K562 (cell line): ENCODE measurements around the gene LRRC70. TPM values are rescaled to one million over a fixed set of nuclear protein-coding genes. Genes with fewer than 3 reads are reported as not detected.

Experiments used
- ATAC-seq: fragments of 200-7000 bp; cut with Tn5 transposase; 3 replicates; pipeline ENCODE4 v1.9.1; 2020; ENCODE audit warnings: moderate library complexity
- BruUV-seq: library from RNA; stranded (reverse); fragments of 400-500 nt; replicated peaks from 2 replicates; lab custom pipeline; 2021; lab: Mats Ljungman, UMichigan
- CTCF ChIA-PET: fragments of 300-600 bp; formaldehyde crosslinking; extraction: SDS; loops from one replicate; lab custom pipeline; 2021; ENCODE audit warnings: low intra/inter-chr PET ratio; lab: Yijun Ruan, JAX
- POLR2A ChIA-PET: fragments of 300-600, 350-650 bp; sonication (Branson Sonifier 250); formaldehyde crosslinking; extraction: SDS; loops from one replicate; lab custom pipeline; 2021; ENCODE audit warnings: antibody characterized with exemption, inconsistent platforms; lab: Yijun Ruan, JAX
- DNase-seq, 4 experiments: peaks; one replicate each; pipeline versions ENCODE4 v3.0.0 to v3.0.0-alpha.2; 2011 to 2018; ENCODE audit warnings: low spot score in 3 of 4, mixed read lengths in 3 of 4; ENCODE audit errors: extremely low read depth in 1 of 4
- FAIRE-seq: peaks from 2 replicates; lab custom pipeline; 2011; peaks lifted over from hg19 to GRCh38; lab: Jason Lieb, UNC
- H2AFZ ChIP-seq: 2 replicates; pipeline ENCODE4 v1.6.0; 2011; ENCODE audit warnings: low read depth, low read length, control low read depth, inconsistent platforms
- H3K27ac ChIP-seq: fragments of 200-600 bp; 3 replicates; pipeline ENCODE4 v1.8.0; 2011; ENCODE audit warnings: low read depth, mild to moderate bottlenecking, control low read depth, inconsistent platforms, low read length, moderate library complexity, mixed read lengths; ENCODE audit errors: extremely low read depth
- H3K27me3 ChIP-seq, 2 experiments: fragments of 300-600 bp in 1 of 2; 2 replicates in 1 of 2; 3 replicates in 1 of 2; pipeline versions ENCODE4 v1.6.0 to v1.8.0; 2011; ENCODE audit warnings: inconsistent platforms in 2 of 2, low read length in 2 of 2, mild to moderate bottlenecking in 1 of 2, mixed read lengths in 1 of 2, moderate library complexity in 1 of 2; ENCODE audit not compliant: control insufficient read depth in 2 of 2, insufficient read depth in 2 of 2
- H3K36me3 ChIP-seq: fragments of 300-600 bp; 3 replicates; pipeline ENCODE4 v1.8.0; 2011; ENCODE audit warnings: mild to moderate bottlenecking, low read length, inconsistent platforms; ENCODE audit not compliant: control insufficient read depth, insufficient read depth
- H3K4me1 ChIP-seq, 2 experiments: fragments of 200-600 bp in 1 of 2; replicated peaks in 1 of 2; 2 replicates in 1 of 2; 3 replicates in 1 of 2; pipeline versions ENCODE4 v1.5.1 to v1.8.0; 2011; ENCODE audit warnings: inconsistent platforms in 2 of 2, low read length in 2 of 2, mild to moderate bottlenecking in 1 of 2, mixed read lengths in 1 of 2, moderate library complexity in 1 of 2; ENCODE audit not compliant: control insufficient read depth in 2 of 2, insufficient read depth in 2 of 2
- H3K4me2 ChIP-seq: 2 replicates; pipeline ENCODE4 v1.6.1; 2011; ENCODE audit warnings: low read length, control low read depth, inconsistent platforms, mixed read lengths; ENCODE audit not compliant: insufficient read depth
- H3K4me3 ChIP-seq: fragments of 200-600 bp; sonication (generic), shearing (Covaris generic); 2 replicates; pipeline ENCODE4 v1.5.1; 2016; ENCODE audit warnings: control low read depth, inconsistent platforms
- H3K79me2 ChIP-seq: fragments of 200-600 bp; 3 replicates; pipeline ENCODE4 v1.8.0; 2011; ENCODE audit warnings: low read length, inconsistent platforms; ENCODE audit not compliant: control insufficient read depth, insufficient read depth
- H3K9ac ChIP-seq, 2 experiments: 2 replicates each; pipeline versions ENCODE4 v1.6.0 to v1.6.1; 2011; ENCODE audit warnings: low read depth in 2 of 2, low read length in 2 of 2, control low read depth in 1 of 2, inconsistent platforms in 1 of 2, mild to moderate bottlenecking in 1 of 2, mixed read lengths in 1 of 2; ENCODE audit not compliant: insufficient read depth in 1 of 2
- H3K9me1 ChIP-seq: one replicate; pipeline ENCODE4 v1.6.0; 2011; ENCODE audit warnings: inconsistent platforms, mild to moderate bottlenecking, low read length, moderate library complexity; ENCODE audit not compliant: control insufficient read depth, insufficient read depth
- H3K9me3 ChIP-seq: replicated peaks from 2 replicates; pipeline ENCODE4 v1.5.1; 2011; ENCODE audit warnings: low read depth, low read length, inconsistent platforms; ENCODE audit not compliant: control insufficient read depth, insufficient read depth
- H4K20me1 ChIP-seq: replicated peaks from 2 replicates; pipeline ENCODE4 v1.6.1; 2011; ENCODE audit warnings: low read length, inconsistent platforms, mixed read lengths; ENCODE audit not compliant: control insufficient read depth, insufficient read depth
- ETS1 ChIP-seq: conservative IDR thresholded peaks from 2 replicates; pipeline ENCODE4 v1.6.1; 2011; ENCODE audit warnings: low read depth, mild to moderate bottlenecking, low read length; ENCODE audit not compliant: control insufficient read depth
- FOXP4 ChIP-seq: sonication (generic); formaldehyde crosslinking; IDR thresholded peaks from 2 replicates; pipeline ENCODE4 v1.8.0; 2022; ENCODE audit warnings: mild to moderate bottlenecking, missing genetic modification reagents, borderline replicate concordance
- GABPB2 ChIP-seq: fragments of 250-450 bp; sonication (Bioruptor Pico); conservative IDR thresholded peaks from 2 replicates; pipeline ENCODE4 v1.5.1; 2021; ENCODE audit warnings: mild to moderate bottlenecking
- MIER1 ChIP-seq: fragments of 450-650 bp; IDR thresholded peaks from 2 replicates; pipeline ENCODE4 v1.6.1; 2016; ENCODE audit warnings: antibody characterized with exemption, mild to moderate bottlenecking, low read depth
- NBN ChIP-seq: fragments of 450-650 bp; IDR thresholded peaks from 2 replicates; pipeline ENCODE4 v1.6.1; 2016; ENCODE audit warnings: low read depth, mild to moderate bottlenecking
- PML ChIP-seq: IDR thresholded peaks from 2 replicates; pipeline ENCODE4 v1.6.1; 2012; ENCODE audit warnings: low read length, inconsistent platforms
- PTRF ChIP-seq: fragments of 450-650 bp; IDR thresholded peaks from 2 replicates; pipeline ENCODE4 v1.6.1; 2016; ENCODE audit warnings: mild to moderate bottlenecking, missing genetic modification characterization, missing compliant biosample characterization
- SMARCA5 ChIP-seq: fragments of 450-650 bp; IDR thresholded peaks from 2 replicates; pipeline ENCODE4 v1.6.1; 2016
- THAP12 ChIP-seq: fragments of 250-450 bp; sonication (Bioruptor Pico); IDR thresholded peaks from 2 replicates; pipeline ENCODE4 v1.9.0; 2021; ENCODE audit warnings: mild to moderate bottlenecking, inconsistent platforms
- ZNF23 ChIP-seq: fragments of 250-450 bp; sonication (Bioruptor Pico); IDR thresholded peaks from 2 replicates; pipeline ENCODE4 v1.4.0; 2020; ENCODE audit warnings: mild to moderate bottlenecking
- ZNF253 ChIP-seq: fragments of 250-450 bp; sonication (Bioruptor Pico); conservative IDR thresholded peaks from 2 replicates; pipeline ENCODE4 v1.6.1; 2021; ENCODE audit warnings: mild to moderate bottlenecking
- ZNF766 ChIP-seq: fragments of 200-800 bp; sonication (Bioruptor generic); conservative IDR thresholded peaks from 2 replicates; pipeline ENCODE4 v1.6.1; 2016; ENCODE audit warnings: missing genetic modification characterization, missing compliant biosample characterization
- ZNF785 ChIP-seq: fragments of 250-450 bp; sonication (Bioruptor Pico); IDR thresholded peaks from 2 replicates; pipeline ENCODE4 v1.4.0; 2020; ENCODE audit warnings: mild to moderate bottlenecking
- WGBS: fragments of 100-300 bp; shearing (Covaris generic); methylation state at CpG from one replicate; pipeline ENCODE4 v1.1.6; 2016; ENCODE audit warnings: low coverage, mixed read lengths; ENCODE audit not compliant: insufficient coverage; ENCODE audit errors: missing lambda C conversion rate; 5-methylcytosine and 5-hydroxymethylcytosine counted together
- in situ Hi-C: fragments of 300-500 bp; cut with MboI; formaldehyde crosslinking; loops from 4 replicates; pipeline ENCODE4 v1.15.0; 2018; ENCODE audit warnings: inconsistent platforms, mixed read lengths
- intact Hi-C: fragments of 100-400 bp; cut with micrococcal nuclease; formaldehyde crosslinking; loops from 2 replicates; pipeline ENCODE4 v1.14.2; 2022
- polyA plus RNA-seq, 8 experiments: library from polyadenylated mRNA; depleted of rRNA in 4 of 8; stranded (reverse) in 5 of 8; unstranded in 3 of 8; fragments of >200 nt; fragmentation: Nextera tagmentation in 2 of 8; fragmentation: Illumina TruSeq in 1 of 8; extraction: Ambion mirVana in 2 of 8; extraction: Trizol in 1 of 8; gene quantifications; 2 replicates each; pipeline versions ENCODE4 v1.2.1 to v1.2.3, GENCODE V29; 2011 to 2014; ENCODE audit warnings: inconsistent platforms in 1 of 8, missing spikeins in 1 of 8
- total RNA-seq, 7 experiments: library from RNA; depleted of rRNA in 6 of 7; stranded (reverse); fragments of >200 nt in 6 of 7; fragmentation: Illumina TruSeq in 2 of 7; extraction: Trizol in 2 of 7; gene quantifications; 2 replicates each; pipeline versions ENCODE4 v1.2.1 to v1.2.3, GENCODE V29; 2011 to 2021; ENCODE audit warnings: low replicate concordance in 1 of 7

LRRC70 gene
- total and polyA plus RNA-seq, 9 of the 15 experiments (the other 6 are each of a cell fraction or from before 2014, with no cell fraction given): 0.21 to 2.1 (median 0.73) TPM

- TF ChIP-seq ETS1: no peak
- TF ChIP-seq THAP12 (CRISPR knock-in tag): no peak
- TF ChIP-seq ZNF785 (CRISPR knock-in tag): no peak
- TF ChIP-seq, all 486 proteins: peak for 0
Measured at GRCh38 chr5:62605638-62606037, 27.0 kb downstream of the LRRC70 start (continued).

GRCh38 chr5:62606878-62607277, 28.3 kb downstream of the LRRC70 start:
- BruUV-seq: no TSS peak
- Histone ChIP-seq H3K9ac (no peak overlapping the region), H3K4me3 (no peak overlapping the region), H3K9me3 (no peaks in the 10 kb centered on the region), H3K27ac (no peak overlapping the region), H3K4me2 (no peak overlapping the region), H3K36me3 (peaks cover 38% of the 10 kb centered on the region), H2AFZ (no peak overlapping the region), H3K9me1 (no peaks in the 10 kb centered on the region), H3K4me1 (no peaks in the 10 kb centered on the region), H4K20me1 (no peaks in the 10 kb centered on the region), H3K79me2 (no peaks in the 10 kb centered on the region), H3K27me3 (no peaks in the 10 kb centered on the region)
- TF ChIP-seq ZNF23 (CRISPR knock-in tag) (no peak), NBN (no peak), FOXP4 (CRISPR knock-in tag) (no peak), ZNF253 (CRISPR knock-in tag) (no peak), ZNF766 (CRISPR knock-in tag) (no peak), GABPB2 (CRISPR knock-in tag) (no peak), PML (no peak), PTRF (tag) (no peak), SMARCA5 (no peak), MIER1 (no peak)
- intact Hi-C loops (no loop called here), in situ Hi-C loops (no loop called here)
- FAIRE-seq (no peak), DNase-seq (no peak), ATAC-seq (no peak)
- ChIA-PET CTCF (no interaction called here), POLR2A (interaction anchor here (0.6 kb wide), 2 partner anchors 13 to 91 kb away, joined by 3 read pairs; no protein-coding TSS in a partner anchor)
- 86% methylated on average over 1 of the region's 1 CpG for WGBS
